HL-60 (cell line): ENCODE measurements around the gene LRRC4C.

Experiments
- POLR2AphosphoS5 ChIP-seq: IDR thresholded peaks from 2 replicates; pipeline ENCODE4 v1.6.1; 2012; ENCODE audit warnings: low read depth
- SPI1 ChIP-seq: IDR thresholded peaks from 2 replicates; pipeline ENCODE4 v1.6.1; 2012; ENCODE audit warnings: low read depth, mild to moderate bottlenecking, borderline replicate concordance
- TF ChIP-seq, protein P1 (sequence below): IDR thresholded peaks from one replicate; pipeline ENCODE4 v1.5.1; 2011; ENCODE audit warnings: low read length, control low read depth, inconsistent platforms; ENCODE audit not compliant: insufficient read depth
- TF ChIP-seq, protein P2 (sequence below): IDR thresholded peaks from 2 replicates; pipeline ENCODE4 v1.6.1; 2012; ENCODE audit warnings: low read depth; ENCODE audit not compliant: insufficient replicate concordance

DNA sequence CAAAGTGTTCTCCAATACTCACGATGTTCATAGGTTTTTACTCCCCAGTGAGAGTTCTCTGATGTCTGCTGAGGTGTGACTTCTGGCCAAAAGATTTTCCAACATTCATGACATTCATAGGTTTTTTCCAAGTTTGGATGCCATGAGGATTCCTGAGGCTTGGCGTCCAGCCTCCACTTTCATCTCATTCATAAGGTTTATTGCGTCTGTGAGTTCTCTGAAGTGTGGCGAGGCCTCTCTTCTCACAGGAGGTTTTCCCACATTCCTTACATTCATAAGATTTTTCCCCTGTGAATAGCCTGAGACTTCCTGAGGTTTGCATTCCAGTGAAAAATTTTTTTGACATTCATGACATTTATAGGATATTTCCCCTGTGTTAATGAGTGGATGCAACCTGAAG is 1014.1 kb downstream of the LRRC4C start:
- TF ChIP-seq, protein P1, sequence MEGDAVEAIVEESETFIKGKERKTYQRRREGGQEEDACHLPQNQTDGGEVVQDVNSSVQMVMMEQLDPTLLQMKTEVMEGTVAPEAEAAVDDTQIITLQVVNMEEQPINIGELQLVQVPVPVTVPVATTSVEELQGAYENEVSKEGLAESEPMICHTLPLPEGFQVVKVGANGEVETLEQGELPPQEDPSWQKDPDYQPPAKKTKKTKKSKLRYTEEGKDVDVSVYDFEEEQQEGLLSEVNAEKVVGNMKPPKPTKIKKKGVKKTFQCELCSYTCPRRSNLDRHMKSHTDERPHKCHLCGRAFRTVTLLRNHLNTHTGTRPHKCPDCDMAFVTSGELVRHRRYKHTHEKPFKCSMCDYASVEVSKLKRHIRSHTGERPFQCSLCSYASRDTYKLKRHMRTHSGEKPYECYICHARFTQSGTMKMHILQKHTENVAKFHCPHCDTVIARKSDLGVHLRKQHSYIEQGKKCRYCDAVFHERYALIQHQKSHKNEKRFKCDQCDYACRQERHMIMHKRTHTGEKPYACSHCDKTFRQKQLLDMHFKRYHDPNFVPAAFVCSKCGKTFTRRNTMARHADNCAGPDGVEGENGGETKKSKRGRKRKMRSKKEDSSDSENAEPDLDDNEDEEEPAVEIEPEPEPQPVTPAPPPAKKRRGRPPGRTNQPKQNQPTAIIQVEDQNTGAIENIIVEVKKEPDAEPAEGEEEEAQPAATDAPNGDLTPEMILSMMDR, result no peak
- TF ChIP-seq POLR2AphosphoS5, result no peak
- TF ChIP-seq, protein P2, sequence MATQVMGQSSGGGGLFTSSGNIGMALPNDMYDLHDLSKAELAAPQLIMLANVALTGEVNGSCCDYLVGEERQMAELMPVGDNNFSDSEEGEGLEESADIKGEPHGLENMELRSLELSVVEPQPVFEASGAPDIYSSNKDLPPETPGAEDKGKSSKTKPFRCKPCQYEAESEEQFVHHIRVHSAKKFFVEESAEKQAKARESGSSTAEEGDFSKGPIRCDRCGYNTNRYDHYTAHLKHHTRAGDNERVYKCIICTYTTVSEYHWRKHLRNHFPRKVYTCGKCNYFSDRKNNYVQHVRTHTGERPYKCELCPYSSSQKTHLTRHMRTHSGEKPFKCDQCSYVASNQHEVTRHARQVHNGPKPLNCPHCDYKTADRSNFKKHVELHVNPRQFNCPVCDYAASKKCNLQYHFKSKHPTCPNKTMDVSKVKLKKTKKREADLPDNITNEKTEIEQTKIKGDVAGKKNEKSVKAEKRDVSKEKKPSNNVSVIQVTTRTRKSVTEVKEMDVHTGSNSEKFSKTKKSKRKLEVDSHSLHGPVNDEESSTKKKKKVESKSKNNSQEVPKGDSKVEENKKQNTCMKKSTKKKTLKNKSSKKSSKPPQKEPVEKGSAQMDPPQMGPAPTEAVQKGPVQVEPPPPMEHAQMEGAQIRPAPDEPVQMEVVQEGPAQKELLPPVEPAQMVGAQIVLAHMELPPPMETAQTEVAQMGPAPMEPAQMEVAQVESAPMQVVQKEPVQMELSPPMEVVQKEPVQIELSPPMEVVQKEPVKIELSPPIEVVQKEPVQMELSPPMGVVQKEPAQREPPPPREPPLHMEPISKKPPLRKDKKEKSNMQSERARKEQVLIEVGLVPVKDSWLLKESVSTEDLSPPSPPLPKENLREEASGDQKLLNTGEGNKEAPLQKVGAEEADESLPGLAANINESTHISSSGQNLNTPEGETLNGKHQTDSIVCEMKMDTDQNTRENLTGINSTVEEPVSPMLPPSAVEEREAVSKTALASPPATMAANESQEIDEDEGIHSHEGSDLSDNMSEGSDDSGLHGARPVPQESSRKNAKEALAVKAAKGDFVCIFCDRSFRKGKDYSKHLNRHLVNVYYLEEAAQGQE, result no peak
- no peak for TF ChIP-seq SPI1
